HG02759 (cell line): ENCODE results near the gene FFAR3.

Experiments
- ATAC-seq: cut with Tn5 transposase; IDR thresholded peaks from one replicate; pipeline ENCODE4 v1.9.1; 2021; ENCODE audit warnings: mild to moderate bottlenecking, moderate library complexity; ENCODE audit not compliant: unreplicated experiment

The FFAR3 gene, protein sequence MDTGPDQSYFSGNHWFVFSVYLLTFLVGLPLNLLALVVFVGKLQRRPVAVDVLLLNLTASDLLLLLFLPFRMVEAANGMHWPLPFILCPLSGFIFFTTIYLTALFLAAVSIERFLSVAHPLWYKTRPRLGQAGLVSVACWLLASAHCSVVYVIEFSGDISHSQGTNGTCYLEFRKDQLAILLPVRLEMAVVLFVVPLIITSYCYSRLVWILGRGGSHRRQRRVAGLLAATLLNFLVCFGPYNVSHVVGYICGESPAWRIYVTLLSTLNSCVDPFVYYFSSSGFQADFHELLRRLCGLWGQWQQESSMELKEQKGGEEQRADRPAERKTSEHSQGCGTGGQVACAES

DNA sequence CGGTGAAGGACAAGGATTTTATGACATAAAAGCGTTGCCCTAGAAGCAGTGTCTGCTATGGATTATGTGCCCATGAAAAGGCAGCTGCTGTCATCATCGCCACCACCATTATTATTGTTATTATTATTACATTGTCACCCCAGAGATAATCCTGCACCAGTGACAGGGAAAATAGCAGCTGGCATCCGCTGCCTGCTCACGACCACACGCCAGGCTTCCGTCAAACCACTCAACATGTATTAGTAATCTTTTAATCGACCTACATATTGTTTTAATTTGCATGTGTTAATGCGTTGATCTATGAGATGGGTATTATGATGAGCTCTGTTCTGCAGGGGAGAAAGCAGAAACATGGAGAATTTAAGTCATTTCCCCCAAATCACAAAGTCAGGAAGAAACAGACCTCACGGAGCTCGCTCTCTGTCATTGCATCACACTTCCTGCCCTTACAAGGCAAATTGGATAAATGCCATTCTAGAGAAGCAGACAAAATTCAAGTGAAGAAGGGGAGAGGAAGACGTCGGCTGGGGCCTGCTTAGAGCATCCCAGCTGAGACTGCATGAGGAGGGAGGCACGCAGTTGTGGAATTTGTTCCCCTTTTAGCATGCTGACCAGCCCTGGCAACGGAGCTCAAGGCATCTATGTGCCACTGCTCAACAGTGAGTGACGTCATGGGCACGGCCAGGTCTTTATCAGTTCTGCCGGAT, at the start of gene FFAR3:
Gene FFAR3 (plus strand): TSS at position 594 of the 707 bp plus-strand sequence. CDS start 431 bp downstream, outside the sequence.
- no peak for ATAC-seq

DNA sequence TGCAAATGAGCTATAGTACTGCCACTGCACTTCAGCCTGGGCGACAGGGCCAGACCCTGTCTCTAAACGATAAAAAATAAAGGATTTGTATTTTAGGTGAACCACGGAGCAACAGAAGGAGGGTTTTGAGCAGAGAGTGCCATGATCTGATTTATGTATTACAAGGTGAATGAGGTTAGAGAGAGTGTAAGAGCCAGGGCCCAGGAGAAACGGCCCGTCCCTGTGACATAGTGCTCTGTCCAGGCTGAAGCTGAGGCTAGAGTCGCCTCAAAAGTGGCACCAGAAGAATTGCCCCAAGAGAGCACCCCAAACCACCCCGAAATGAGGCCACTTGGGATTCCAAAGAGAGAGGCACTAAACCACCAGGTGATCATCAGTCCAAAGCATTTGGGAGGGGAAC, 49.4 kb upstream of the FFAR3 start:
- no peak for ATAC-seq

DNA sequence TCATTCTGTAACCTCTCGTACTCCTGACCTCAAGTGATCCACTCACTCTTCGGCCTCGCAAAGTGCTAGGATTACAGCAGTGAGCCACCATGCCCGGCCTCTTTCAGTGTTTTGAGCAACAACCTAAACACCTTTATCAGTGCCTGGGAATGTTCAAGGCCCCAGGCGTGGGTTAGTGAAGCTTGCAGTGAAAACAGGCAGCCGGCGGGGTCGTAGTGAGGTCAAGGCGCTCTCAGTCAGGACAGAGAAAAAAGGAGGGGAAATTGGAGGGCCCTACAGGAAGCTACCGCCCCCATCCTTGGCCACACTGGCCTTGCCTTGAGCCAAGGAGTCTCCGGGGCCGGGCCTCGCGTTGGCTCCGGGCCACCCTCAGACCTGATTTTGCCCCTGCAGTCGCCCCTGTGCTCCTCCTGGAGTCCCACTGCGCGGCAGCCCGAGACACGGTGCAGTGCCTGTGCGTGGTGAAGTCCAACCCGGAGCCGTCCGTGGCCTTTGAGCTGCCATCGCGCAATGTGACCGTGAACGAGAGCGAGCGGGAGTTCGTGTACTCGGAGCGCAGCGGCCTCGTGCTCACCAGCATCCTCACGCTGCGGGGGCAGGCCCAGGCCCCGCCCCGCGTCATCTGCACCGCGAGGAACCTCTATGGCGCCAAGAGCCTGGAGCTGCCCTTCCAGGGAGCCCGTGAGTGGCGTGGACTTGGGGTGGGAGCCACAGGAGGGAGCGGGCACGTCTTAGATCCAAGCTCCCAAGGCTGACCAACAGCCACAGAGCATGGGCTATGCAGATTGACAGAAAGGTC, 48.6 kb upstream of the FFAR3 start:
- no peak for ATAC-seq

DNA sequence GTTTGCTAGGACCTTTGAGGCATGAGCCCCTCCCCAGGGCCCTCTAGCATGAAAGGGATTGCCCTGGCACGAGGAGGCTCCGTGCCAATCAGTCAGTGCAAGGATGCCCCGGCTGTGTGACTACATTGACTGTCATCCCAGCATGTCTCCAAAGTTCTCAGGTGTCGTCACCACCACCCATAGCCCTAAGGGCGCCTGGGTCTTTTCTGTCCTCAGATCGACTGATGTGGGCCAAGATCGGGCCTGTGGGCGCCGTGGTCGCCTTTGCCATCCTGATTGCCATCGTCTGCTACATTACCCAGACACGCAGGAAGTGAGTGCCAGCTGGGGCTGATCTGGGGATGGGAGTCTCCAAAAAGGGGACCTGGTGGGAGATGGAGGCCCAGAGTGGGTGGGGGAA, 47.9 kb upstream of the FFAR3 start:
- no peak for ATAC-seq

DNA sequence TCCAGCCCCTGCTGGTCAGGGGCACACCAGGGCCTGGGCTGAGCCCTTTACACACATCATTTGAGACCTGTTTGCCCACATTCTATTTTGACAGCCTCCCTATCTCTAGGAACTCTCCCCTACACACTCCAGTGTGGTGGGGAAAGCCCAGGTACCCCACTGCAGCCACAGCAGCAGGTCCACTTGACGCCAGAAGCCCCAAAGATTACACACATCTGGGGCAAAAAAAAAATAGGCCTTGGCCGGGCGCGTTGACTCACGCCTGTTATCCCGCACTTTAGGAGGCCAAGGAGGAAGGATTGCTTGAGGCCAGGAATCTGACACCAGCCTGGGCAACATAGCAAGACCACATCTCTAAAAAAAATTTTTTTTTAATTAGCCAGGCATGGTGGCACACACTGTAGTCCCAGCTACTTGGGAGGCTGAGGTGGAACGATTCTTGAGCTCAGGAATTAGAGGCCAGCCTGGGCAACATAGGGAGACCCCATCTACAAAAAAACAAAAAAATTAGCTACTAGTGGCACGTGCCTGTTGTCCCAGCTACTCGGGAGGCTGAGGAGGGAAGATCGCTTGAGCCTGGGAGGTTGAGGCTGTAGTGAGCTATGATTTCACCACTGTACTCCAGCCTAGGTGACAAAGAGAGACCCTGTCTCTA, 47.3 kb upstream of the FFAR3 start:
- no peak for ATAC-seq

DNA sequence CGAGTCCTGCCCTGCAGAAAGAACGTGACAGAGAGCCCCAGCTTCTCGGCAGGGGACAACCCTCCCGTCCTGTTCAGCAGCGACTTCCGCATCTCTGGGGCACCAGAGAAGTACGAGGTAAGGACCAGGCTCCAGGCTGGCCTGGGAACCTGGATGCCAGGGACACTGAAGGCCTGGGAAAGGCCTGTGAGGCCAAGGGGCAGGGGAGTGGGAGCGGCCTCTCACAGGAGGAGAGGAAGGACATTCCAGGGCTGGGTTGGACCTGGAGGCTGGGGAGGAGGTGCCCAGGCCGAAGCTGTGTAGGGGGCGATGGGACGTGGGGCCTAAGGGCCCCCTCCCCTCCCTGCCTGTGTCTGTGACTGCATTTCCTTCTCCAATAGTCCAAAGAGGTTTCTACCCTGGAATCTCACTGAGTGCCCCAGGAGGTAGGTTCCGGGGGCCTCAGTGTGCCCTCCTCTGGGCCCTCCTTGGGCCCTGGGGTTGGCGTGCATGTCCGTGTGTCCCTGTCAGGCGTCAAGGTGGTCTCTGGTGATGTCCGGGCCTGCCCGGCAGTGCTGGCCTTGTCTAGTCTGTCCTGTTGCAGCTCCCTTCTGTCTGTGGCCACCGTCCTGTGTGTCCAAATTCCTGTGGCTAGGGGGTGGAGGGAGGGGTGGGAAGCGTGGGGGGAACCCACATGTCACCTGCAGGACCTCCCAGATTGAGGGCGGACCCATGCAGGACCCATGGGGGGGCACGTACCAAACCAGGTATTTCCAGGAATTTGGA, 46.2 kb upstream of the FFAR3 start:
- ATAC-seq = no peak

DNA sequence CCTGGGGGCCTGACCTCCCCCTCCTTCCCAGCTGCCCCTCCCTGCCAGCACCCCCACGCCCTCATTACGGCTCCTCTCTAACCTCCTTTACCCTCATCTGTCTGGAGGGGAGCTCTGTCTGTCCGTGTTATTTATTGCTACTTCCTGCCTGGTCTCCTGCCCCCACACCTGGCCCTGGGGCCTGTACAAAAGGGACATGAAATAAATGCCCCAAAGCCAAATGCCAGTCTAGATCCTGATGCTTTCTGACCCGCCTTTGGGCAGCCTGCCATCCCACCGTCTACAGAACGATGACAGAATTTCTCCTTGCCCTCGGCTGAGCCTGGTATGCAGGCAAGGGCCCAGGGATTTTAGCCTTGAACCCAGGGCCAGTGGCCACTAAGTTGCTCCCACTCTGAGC, 44.7 kb upstream of the FFAR3 start:
- ATAC-seq = no peak

DNA sequence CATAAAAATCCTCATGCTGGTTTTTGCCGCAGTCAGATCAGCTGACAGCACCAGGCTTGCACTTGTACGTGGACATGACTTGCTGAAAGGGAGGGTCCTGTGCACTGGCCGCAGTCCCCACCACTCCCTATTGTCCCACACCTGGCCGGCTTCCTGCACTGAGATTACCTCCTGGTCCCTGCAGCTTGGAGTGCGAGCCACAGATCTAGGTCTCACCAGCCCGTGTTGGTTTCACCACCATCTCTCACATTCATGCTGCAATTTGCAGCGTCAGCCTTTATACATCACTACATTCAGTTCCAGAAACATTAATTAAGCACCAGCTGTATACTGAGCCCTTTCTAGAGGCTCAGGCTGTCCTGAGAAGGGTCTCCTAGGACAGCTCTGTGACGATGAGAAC, 44.2 kb upstream of the FFAR3 start:
- ATAC-seq = no peak

DNA sequence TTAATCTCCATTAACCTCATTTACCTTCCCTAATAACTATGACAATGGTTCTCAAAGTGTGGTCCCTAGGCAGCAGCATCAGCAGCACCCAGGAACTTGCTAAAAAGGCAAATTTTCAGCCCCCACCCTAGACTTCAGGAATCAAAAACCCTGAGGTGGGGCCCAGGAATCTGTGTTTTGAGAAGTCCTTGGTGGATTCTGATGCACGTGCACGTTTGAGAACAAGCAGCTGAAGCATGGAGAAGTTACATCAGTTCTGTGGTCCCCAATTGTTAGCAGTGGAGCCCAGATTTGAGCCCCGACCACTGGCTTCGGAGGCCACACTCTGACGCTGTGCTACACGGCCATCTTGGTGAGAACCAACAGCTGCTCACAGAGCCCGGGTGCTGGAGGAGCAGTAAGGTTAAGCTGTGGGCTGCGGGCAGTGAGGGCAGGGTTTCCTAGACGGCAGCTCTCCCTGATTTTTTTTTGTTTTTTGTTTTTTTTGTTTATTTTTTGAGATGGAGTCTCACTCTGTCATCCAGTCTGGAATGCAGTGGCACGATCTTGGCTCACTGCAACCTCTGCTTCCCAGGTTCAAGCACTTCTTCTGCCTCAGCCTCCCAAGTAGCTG, 43.3 kb upstream of the FFAR3 start:
- ATAC-seq = no peak

DNA sequence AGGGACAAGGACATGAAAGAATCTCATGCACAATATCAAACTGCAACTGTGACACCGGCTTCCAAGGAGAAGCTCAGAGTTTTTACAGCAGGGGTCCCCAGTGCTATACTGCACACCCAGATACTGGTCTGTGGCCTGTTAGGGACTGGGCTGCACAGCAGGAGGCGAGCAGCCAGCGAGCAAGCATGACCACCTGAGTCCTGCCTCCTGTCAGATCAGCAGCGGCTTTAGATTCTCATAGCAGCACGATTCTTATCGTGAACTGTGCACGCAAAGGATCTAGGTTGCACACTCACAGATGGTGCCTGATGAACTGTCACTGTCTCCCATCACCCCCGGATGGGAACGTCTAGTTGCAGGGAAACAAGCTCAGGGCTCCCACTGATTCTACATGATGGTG, 42.4 kb upstream of the FFAR3 start:
- no peak for ATAC-seq

DNA sequence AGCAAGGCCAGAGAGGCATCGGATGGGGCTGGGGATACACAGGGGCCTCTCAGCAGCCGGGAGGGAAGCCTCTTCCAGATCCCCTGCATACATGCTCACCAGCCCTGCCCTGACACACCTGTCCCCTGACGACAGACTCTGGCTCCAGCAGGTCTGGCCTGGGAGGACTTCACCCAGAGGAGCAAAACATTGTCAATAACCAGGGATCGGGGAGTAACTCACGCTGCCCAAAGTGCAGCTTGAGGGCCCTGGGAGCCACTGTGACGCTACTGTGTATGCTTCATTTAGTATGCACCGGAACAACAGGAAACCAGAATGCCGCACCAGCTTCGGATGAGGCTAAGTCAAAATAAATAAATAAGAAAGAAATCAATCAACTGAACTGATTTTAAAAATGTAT, 41.7 kb upstream of the FFAR3 start:
- no peak for ATAC-seq

DNA sequence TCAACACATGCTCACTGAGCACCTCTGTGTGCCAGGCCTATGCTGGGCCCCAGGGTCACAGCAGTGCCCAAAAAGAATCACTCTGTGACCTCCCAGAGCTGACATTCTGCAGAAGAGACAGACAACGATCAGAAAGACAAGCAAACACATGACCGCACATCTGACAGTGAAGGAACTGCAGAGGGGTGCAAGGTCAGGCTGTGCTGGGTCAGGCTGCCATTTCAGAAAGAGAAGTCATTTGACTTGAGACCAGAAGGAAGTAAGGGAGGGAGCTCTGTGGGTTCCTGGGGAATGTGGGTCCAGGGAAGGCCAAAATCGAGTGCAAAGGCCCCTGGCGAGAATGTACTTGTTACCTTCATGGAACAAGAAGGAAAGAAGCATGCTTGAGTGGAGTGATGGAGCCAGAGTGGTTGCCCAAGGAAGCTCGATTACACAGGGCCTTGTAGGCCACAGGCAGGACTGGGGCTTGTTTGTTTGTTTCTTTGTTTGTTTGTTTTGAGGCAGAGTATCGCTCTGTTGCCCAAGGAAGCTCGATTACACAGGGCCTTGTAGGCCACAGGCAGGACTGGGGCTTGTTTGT, 40.7 kb upstream of the FFAR3 start:
- ATAC-seq = no peak

DNA sequence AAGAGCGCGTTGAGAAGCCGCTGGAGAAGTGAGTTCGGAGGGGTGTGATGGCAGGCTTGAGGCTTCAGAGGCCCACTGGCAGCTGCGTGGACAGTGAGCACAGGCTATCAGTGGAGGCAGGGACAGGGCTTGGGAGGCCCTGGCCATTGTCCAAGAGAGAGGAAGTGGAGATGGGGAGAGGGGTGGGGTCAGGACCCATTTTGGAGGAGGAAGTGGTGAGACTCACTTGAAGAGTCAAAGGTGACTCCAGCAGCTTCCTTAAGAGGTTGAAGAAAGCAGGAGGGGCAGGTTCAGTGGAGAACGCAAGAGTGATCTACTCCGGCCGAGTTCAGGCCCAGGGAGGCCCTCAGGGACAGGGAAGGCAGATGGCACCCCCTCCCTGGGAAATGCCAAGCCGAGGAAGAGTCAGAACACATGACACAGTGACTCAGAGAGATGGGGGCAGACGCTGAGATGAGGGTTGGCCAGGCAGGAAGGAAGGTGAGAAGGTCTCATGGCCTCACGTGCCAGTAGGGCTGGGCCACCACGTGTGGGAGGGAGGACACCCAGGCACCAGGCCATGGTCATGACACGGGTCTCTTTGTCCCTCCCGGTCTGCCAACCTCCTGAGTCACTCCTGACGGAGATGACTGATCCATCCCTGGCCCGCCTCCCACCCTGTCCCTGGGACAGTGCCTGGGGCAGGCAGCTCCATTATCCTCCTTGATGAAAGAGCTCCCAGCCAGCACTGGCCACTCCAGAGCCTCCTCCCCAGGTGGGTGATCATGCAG, 39.4 kb upstream of the FFAR3 start:
- ATAC-seq = no peak

DNA sequence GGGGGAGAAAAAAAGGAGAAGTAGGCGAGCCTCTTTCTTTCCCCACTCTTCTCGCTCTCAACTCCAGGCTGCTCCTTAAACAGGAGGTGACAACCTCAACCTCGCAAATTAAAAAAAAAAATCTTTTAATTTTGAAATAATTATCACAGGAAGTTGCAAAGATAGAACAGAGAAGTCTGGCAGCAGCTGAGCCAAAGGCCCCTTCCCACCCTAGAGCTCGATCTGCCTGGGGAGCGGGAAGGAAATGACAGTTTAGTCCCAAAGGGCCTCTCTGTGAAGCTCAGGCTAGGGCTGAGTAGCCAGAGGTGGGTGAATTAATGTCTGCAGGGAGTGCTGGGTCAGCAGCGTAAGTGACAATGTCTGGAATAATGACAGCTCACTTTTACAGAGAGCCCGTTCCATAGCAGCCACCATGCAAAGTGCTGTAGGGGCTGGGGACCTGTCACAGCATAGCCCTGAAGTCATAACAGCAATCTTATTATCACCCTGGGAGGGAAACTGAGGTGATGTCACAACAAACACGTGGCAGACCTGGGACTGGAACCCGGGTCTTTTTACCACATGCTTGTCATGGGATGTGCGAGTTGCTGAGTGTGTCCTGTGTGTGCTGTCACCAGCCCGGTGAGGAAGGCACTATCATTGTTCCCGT, 38.1 kb upstream of the FFAR3 start:
- no peak for ATAC-seq

DNA sequence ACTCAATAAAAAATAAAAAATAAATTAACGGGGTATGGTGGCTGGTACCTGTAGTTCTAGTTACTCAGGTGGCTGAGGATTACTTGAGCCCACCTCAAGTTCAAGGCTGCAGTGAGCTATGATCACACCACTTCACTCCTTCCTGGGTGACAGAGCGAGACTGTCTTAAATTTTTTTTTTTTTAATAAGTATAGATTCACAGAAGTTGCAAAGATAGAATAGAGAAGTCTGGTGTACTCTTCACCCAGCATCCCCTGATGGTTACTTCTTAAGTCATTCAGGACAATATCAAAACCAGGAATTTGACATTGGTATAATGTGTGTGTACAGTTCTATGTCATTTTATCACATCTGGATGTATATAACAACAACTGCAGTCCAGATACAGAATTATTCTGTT, 37.0 kb upstream of the FFAR3 start:
- no peak for ATAC-seq

DNA sequence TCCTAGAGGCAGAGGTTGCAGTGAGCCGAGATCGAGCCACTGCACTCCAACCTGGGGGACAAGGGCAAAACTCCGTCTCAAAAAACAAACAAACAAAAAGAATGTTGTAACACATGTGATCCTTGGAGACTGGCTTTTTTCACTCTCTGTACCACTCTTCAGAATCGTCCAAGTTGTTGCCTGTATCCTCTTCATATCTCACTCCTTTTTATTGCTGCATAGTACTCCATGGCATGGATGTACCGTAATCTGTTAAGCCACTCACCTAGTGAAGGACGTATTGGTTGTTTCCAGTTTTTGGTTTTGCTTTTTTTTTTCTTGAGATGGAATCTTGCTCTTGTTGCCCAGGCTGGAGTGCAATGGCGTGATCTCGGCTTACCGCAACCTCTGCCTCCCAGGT, 36.2 kb upstream of the FFAR3 start:
- ATAC-seq = no peak

DNA sequence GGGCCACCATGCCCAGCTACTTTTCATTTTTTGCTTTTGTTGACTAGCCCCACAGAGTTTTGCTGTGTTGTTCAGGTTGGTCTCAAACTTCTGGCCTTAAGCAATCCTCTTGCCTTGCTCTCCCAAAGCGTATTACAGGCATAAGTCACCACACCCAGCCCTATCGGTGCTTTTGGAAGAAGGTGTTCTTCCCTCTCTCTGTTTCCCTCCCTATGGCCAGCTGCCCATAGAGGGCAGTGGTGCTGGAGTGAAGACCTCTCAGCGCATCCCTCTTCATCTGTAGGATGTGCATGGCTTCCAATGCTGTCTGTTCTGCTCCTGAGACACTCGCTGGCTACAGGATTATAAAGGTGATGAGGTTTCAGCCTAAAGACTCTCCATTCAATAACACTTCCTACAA, 30.6 kb upstream of the FFAR3 start:
- no peak for ATAC-seq

DNA sequence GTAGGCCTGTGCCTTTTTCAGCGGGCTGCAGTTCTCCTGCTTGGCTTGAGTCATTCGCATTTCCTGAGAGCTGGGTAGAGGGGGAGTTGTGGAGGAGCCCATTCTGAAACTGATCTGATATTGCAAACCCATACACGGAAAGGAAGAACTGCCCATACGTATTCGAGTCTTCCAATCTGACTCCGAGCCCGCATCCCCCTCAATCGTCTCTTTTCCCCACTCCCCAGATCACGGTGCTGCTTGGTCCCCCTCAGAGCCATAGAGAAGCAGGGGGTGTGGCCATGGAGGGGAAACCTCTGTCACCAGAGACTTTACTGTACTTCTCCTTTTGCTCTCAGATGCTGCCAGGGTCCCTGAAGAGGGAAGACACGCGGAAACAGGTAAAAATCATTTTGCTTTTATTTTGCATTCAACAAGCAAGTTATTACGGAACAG, 29.4 kb upstream of the FFAR3 start, which contains the start of gene CD22:
Gene CD22 (plus strand): TSS at position 337 of the 435 bp plus-strand sequence. CDS start 2,854 bp downstream, outside the sequence.
- no peak for ATAC-seq
